Neural progenitor cell (in vitro differentiated cells): ENCODE data around the gene SAMD15. TPM values are rescaled to one million over a fixed set of nuclear protein-coding genes. Genes with fewer than 3 reads are reported as not detected.
"Not testable (repeated sequence)": the region's sequence is repeated elsewhere in the genome, so short reads cannot be mapped to it uniquely, and the experiment has no call there.

ENCODE experiments used
- DNase-seq: peaks from one replicate; pipeline ENCODE4 v3.0.0-alpha.2; 2016; ENCODE audit warnings: low spot score
- H2AFZ ChIP-seq: fragments of 200-600 bp; sonication (generic); replicated peaks from 2 replicates; pipeline ENCODE4 v1.6.1; 2016; ENCODE audit warnings: antibody characterized with exemption
- H3F3A ChIP-seq: fragments of 200-600 bp; sonication (generic); 2 replicates; pipeline ENCODE4 v1.6.1; 2016; ENCODE audit warnings: antibody characterized with exemption, low read depth
- H3K27ac ChIP-seq: fragments of 200-600 bp; sonication (generic); 2 replicates; pipeline ENCODE4 v1.5.1; 2016; ENCODE audit warnings: mild to moderate bottlenecking
- H3K27me3 ChIP-seq: fragments of 200-600 bp; sonication (generic); 2 replicates; pipeline ENCODE4 v1.6.1; 2016; ENCODE audit warnings: mild to moderate bottlenecking, moderate library complexity
- H3K36me3 ChIP-seq: fragments of 200-600 bp; sonication (generic); 2 replicates; pipeline ENCODE4 v1.5.1; 2016
- H3K4me1 ChIP-seq: fragments of 200-600 bp; sonication (generic); 2 replicates; pipeline ENCODE4 v1.6.1; 2016; ENCODE audit warnings: mixed run types
- H3K4me2 ChIP-seq: fragments of 200-600 bp; sonication (generic); 2 replicates; pipeline ENCODE4 v1.6.1; 2016
- H3K4me3 ChIP-seq: fragments of 200-600 bp; sonication (generic); 2 replicates; pipeline ENCODE4 v1.5.1; 2016
- H3K79me2 ChIP-seq: fragments of 200-600 bp; sonication (generic); 2 replicates; pipeline ENCODE4 v1.6.1; 2016; ENCODE audit warnings: low read depth
- H3K9ac ChIP-seq: fragments of 200-600 bp; sonication (generic); 2 replicates; pipeline ENCODE4 v1.6.1; 2016
- H3K9me3 ChIP-seq: fragments of 200-600 bp; sonication (generic); 2 replicates; pipeline ENCODE4 v1.5.1; 2016; ENCODE audit warnings: low read depth
- H4K20me1 ChIP-seq: fragments of 200-600 bp; sonication (generic); 2 replicates; pipeline ENCODE4 v1.6.1; 2016; ENCODE audit warnings: low read depth
- H3K27ac Mint-ChIP-seq: 3 replicates; pipeline ENCODE4 v1.8.0; 2021; ENCODE audit warnings: mixed read lengths
- H3K27me3 Mint-ChIP-seq: 2 replicates; pipeline ENCODE4 v1.8.0; 2022; ENCODE audit warnings: low read depth, mild to moderate bottlenecking, inconsistent platforms, moderate library complexity, mixed read lengths; ENCODE audit not compliant: insufficient read depth
- H3K36me3 Mint-ChIP-seq: 3 replicates; pipeline ENCODE4 v1.8.0; 2021; ENCODE audit warnings: mixed read lengths
- H3K4me1 Mint-ChIP-seq: 3 replicates; pipeline ENCODE4 v1.8.0; 2021; ENCODE audit warnings: mixed read lengths
- H3K4me3 Mint-ChIP-seq: 3 replicates; pipeline ENCODE4 v1.8.0; 2021; ENCODE audit warnings: mild to moderate bottlenecking, moderate library complexity, mixed read lengths
- H3K9me3 Mint-ChIP-seq: 3 replicates; pipeline ENCODE4 v1.8.0; 2020; ENCODE audit warnings: mixed read lengths
- EZH2 ChIP-seq: fragments of 200-600 bp; sonication (generic); IDR thresholded peaks from 2 replicates; pipeline ENCODE4 v1.6.1; 2017; ENCODE audit warnings: antibody characterized with exemption, mild to moderate bottlenecking, moderate library complexity
- EZH2phosphoT487 ChIP-seq: fragments of 200-600 bp; sonication (generic); IDR thresholded peaks from 2 replicates; pipeline ENCODE4 v1.6.1; 2017; ENCODE audit warnings: antibody characterized with exemption
- total RNA-seq: library from RNA; depleted of rRNA; stranded (reverse); fragments of >200 nt; gene quantifications from 2 replicates; pipeline ENCODE4 v1.2.3, GENCODE V29; 2015; ENCODE audit warnings: low replicate concordance
- TF ChIP-seq, protein P1 (sequence below): fragments of 200-600 bp; sonication (generic); IDR thresholded peaks from 2 replicates; pipeline ENCODE4 v1.5.1; 2017; ENCODE audit warnings: antibody characterized with exemption, mild to moderate bottlenecking

SAMD15 gene
- total RNA-seq, 1 donor from 2014 or later = 2.2 TPM

DNA sequence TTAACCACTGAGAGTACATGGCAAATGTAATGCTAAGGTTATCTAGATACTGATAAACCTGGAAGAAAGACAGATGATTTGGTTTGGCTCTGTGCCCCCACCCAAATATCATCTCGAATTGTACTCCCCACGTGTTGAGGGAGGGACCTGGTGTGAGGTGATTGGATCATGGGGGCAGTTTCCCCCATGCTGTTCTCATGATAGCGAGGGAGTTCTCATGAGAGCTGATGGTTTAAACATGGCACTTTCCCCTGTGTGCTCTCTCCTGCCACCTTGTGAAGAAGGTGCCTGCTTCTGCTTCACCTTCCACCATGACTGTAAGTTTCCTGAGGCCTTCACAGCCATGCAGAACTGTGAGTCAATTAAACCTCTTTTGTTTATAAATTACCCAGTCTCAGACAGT is 32.0 kb downstream of the SAMD15 start:
- Histone ChIP-seq H3F3A (no peaks in the 10 kb centered on the region), H3K4me3 (no peak overlapping the region), H3K79me2 (no peaks in the 10 kb centered on the region), H3K27ac (no peak overlapping the region), H3K9ac (no peak overlapping the region), H3K4me1 (no peaks in the 10 kb centered on the region), H2AFZ (no peak overlapping the region), H3K4me2 (no peak overlapping the region), H3K36me3 (no peaks in the 10 kb centered on the region), H3K27me3 (no peaks in the 10 kb centered on the region), H4K20me1 (no peaks in the 10 kb centered on the region), H3K9me3 (no peaks in the 10 kb centered on the region)
- no peaks in the 10 kb centered on the region for H3K9me3 Mint-ChIP-seq
- no peak overlapping the region for H3K27ac Mint-ChIP-seq
- H3K27me3 Mint-ChIP-seq = peaks cover 4% of the 10 kb centered on the region
- no peak overlapping the region for H3K4me3 Mint-ChIP-seq
- no peaks in the 10 kb centered on the region for H3K4me1 Mint-ChIP-seq
- TF ChIP-seq, protein P1, sequence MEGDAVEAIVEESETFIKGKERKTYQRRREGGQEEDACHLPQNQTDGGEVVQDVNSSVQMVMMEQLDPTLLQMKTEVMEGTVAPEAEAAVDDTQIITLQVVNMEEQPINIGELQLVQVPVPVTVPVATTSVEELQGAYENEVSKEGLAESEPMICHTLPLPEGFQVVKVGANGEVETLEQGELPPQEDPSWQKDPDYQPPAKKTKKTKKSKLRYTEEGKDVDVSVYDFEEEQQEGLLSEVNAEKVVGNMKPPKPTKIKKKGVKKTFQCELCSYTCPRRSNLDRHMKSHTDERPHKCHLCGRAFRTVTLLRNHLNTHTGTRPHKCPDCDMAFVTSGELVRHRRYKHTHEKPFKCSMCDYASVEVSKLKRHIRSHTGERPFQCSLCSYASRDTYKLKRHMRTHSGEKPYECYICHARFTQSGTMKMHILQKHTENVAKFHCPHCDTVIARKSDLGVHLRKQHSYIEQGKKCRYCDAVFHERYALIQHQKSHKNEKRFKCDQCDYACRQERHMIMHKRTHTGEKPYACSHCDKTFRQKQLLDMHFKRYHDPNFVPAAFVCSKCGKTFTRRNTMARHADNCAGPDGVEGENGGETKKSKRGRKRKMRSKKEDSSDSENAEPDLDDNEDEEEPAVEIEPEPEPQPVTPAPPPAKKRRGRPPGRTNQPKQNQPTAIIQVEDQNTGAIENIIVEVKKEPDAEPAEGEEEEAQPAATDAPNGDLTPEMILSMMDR = peak; percentile 45
- TF ChIP-seq EZH2phosphoT487 = no peak
- DNase-seq = peak; percentile 17
- H3K36me3 Mint-ChIP-seq = no peaks in the 10 kb centered on the region

DNA sequence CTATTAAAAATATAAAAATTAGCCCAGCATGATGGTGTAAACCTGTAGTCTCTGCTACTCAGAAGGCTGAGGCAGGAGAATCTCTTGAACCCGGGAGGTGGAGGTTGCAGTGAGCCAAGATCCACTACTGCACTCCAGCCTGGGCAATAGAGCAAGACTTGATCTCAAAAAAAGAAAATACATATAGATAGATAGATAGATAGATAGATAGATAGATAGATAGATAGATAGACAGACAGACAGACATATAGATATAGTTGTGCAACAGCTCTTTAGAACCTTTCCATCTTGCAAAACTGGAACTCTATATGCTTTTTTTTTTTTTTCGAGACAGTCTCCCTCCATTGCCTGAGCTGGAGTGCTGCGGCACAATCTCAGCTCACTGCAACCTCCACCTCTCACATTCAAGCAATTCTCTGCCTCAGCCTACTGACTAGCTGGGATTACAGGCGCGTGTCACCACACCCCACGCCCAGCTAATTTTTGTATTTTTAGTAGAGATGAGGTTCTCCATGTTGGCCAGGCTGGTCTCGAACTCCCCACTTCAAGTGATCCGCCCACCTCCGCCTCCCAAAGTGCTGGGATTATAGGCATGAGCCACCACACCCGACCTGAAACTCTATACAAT is 38.3 kb downstream of the SAMD15 start:
- H3K36me3 ChIP-seq, H3K4me2 ChIP-seq, H3F3A ChIP-seq, H3K27me3 ChIP-seq, H3K27ac ChIP-seq, H3K4me1 ChIP-seq, H3K4me1 Mint-ChIP-seq, H3K4me3 ChIP-seq, H3K27ac Mint-ChIP-seq, H2AFZ ChIP-seq, H3K27me3 Mint-ChIP-seq, H3K9me3 ChIP-seq, DNase-seq, H3K79me2 ChIP-seq, H4K20me1 ChIP-seq, H3K4me3 Mint-ChIP-seq, H3K9ac ChIP-seq: not testable (repeated sequence)
- Mint-ChIP-seq H3K9me3 (peaks cover 13% of the 10 kb centered on the region), H3K36me3 (peaks cover 10% of the 10 kb centered on the region)

DNA sequence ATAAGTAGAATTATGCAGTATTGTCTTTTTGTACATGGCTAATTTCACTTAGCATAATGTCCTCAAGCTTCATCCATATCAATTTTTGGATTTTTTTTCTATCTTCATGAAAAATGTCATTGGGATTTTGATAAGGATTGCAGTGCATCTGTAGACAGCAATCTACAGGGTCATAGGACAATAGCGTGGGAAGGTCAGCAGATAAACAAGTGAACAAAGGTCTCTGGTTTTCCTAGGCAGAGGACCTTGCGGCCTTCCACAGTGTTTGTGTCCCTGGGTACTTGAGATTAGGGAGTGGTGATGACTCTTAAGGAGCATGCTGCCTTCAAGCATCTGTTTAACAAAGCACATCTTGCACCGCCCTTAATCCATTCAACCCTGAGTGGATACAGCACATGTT is 38.9 kb downstream of the SAMD15 start:
- H3K4me3 Mint-ChIP-seq, H3F3A ChIP-seq, H3K36me3 ChIP-seq, DNase-seq, H3K27me3 ChIP-seq, H4K20me1 ChIP-seq, H3K4me1 ChIP-seq, H3K9ac ChIP-seq, H3K27ac Mint-ChIP-seq, H3K4me3 ChIP-seq, H3K27ac ChIP-seq, H3K9me3 ChIP-seq, H2AFZ ChIP-seq, H3K4me2 ChIP-seq, H3K27me3 Mint-ChIP-seq, H3K4me1 Mint-ChIP-seq, H3K79me2 ChIP-seq: not testable (repeated sequence)
- H3K9me3 Mint-ChIP-seq = peaks cover 13% of the 10 kb centered on the region
- H3K36me3 Mint-ChIP-seq = peaks cover 10% of the 10 kb centered on the region

DNA sequence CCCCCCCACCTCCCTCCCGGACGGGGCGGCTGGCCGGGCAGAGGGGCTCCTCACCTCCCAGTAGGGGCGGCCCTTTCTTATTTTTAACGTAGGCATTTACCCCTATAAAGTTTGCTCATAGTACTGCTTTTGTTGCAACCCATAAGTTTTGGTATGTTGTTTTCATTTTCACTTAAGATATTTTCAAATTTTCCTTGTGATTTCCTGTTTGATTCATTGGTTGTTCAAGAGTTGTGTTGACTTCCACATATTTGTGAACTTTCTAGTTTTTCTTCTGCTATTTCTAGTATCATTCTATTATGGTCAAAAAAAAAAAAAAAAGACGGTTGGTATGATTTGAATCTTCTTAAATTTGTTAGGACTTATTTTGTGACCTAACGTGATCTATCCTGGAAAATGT is 39.7 kb downstream of the SAMD15 start:
- Histone ChIP-seq H3K27me3 (no peaks in the 10 kb centered on the region), H3F3A (no peaks in the 10 kb centered on the region), H3K79me2 (no peaks in the 10 kb centered on the region), H3K4me2 (no peak overlapping the region), H3K36me3 (peaks cover 5% of the 10 kb centered on the region), H3K27ac (no peak overlapping the region), H3K9me3 (peaks cover 7% of the 10 kb centered on the region), H3K4me1 (no peaks in the 10 kb centered on the region), H2AFZ (no peak overlapping the region), H3K9ac (no peak overlapping the region), H4K20me1 (no peaks in the 10 kb centered on the region), H3K4me3 (no peak overlapping the region)
- TF ChIP-seq EZH2phosphoT487 (no peak), EZH2 (no peak)
- TF ChIP-seq, protein P1 = no peak
- Mint-ChIP-seq H3K4me1 (no peaks in the 10 kb centered on the region), H3K27me3 (no peaks in the 10 kb centered on the region), H3K27ac (no peak overlapping the region), H3K9me3 (peaks cover 13% of the 10 kb centered on the region), H3K4me3 (no peak overlapping the region), H3K36me3 (peaks cover 10% of the 10 kb centered on the region)
- no peak for DNase-seq
